OCI-LY1 (cell line): ENCODE measurements around the gene DKK3.

Experiments
- EZH2 ChIP-seq: fragments of 200-600 bp; sonication (generic), shearing (Covaris generic); IDR thresholded peaks from 2 replicates; pipeline ENCODE4 v1.8.0; 2017; ENCODE audit warnings: borderline replicate concordance, mixed run types, mild to moderate bottlenecking, antibody characterized with exemption, low read length, moderate library complexity, mixed read lengths
- TF ChIP-seq, protein P1 (sequence below): fragments of 200-600 bp; sonication (generic), shearing (Covaris generic); IDR thresholded peaks from 2 replicates; pipeline ENCODE4 v1.5.1; 2017; ENCODE audit warnings: mild to moderate bottlenecking, antibody characterized with exemption, low read length, moderate library complexity, mixed read lengths

GRCh38 chr11:12005476-12005875 is 3.0 kb downstream of the DKK3 start:
- TF ChIP-seq EZH2: no peak
- TF ChIP-seq, protein P1, sequence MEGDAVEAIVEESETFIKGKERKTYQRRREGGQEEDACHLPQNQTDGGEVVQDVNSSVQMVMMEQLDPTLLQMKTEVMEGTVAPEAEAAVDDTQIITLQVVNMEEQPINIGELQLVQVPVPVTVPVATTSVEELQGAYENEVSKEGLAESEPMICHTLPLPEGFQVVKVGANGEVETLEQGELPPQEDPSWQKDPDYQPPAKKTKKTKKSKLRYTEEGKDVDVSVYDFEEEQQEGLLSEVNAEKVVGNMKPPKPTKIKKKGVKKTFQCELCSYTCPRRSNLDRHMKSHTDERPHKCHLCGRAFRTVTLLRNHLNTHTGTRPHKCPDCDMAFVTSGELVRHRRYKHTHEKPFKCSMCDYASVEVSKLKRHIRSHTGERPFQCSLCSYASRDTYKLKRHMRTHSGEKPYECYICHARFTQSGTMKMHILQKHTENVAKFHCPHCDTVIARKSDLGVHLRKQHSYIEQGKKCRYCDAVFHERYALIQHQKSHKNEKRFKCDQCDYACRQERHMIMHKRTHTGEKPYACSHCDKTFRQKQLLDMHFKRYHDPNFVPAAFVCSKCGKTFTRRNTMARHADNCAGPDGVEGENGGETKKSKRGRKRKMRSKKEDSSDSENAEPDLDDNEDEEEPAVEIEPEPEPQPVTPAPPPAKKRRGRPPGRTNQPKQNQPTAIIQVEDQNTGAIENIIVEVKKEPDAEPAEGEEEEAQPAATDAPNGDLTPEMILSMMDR: no peak
